HUES6 (cell line): Measurements from ENCODE around the gene TMEM170A.
"Not testable (repeated sequence)": the region's sequence is repeated elsewhere in the genome, so short reads cannot be mapped to it uniquely, and the experiment has no call there.

Experiments
- H3K27ac ChIP-seq: 2 replicates; pipeline ENCODE4 v1.7.0; 2013; ENCODE audit warnings: low read depth, mild to moderate bottlenecking, low read length, inconsistent platforms
- H3K27me3 ChIP-seq: 2 replicates; pipeline ENCODE4 v1.6.1; 2013; ENCODE audit warnings: low read length; ENCODE audit not compliant: control insufficient read depth, insufficient read depth
- H3K36me3 ChIP-seq: 2 replicates; pipeline ENCODE4 v1.6.1; 2013; ENCODE audit warnings: low read length; ENCODE audit not compliant: control insufficient read depth, insufficient read depth
- H3K4me1 ChIP-seq: 2 replicates; pipeline ENCODE4 v1.6.1; 2013; ENCODE audit warnings: low read length; ENCODE audit not compliant: control insufficient read depth, insufficient read depth
- H3K4me3 ChIP-seq: 2 replicates; pipeline ENCODE4 v1.5.1; 2013; ENCODE audit warnings: low read depth, low read length
- H3K9ac ChIP-seq: one replicate; pipeline ENCODE4 v1.6.1; 2013; ENCODE audit warnings: mild to moderate bottlenecking, low read length
- H3K9me3 ChIP-seq: 2 replicates; pipeline ENCODE4 v1.6.1; 2013; ENCODE audit warnings: low read depth, low read length; ENCODE audit not compliant: control insufficient read depth, insufficient read depth

Gene TMEM170A

DNA sequence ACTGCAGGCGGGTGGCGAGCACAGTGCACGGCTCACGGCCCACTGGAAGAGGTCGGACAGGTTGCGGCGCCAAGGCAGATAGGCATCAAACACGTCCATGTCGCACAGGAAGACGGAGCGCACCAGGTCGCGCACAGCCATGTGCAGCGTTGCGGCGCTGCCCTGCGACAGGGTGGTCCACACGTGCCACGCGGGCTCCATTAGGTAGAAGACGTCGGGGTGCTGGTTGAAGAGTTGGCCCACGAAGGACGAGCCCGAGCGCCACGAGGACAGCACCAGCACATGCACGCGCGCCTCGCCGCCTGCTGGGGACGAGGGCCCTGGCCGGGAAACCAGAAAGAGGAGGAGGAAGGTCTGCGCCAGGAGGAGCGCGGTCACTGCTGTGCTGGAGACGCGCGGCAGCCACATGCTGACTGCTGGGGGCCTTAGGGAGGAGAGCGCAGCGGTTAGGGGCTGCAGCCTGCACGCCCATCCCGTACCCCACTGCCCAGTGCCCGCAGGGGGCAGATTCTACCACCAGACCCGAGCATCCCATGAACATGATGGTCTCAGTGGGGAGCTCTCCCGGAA, 15.0 kb upstream of the TMEM170A start:
- Histone ChIP-seq H3K4me1 (peaks cover 5% of the 10 kb centered on the region), H3K27ac (no peak overlapping the region), H3K36me3 (peaks cover 39% of the 10 kb centered on the region), H3K27me3 (no peaks in the 10 kb centered on the region), H3K9me3 (no peaks in the 10 kb centered on the region), H3K4me3 (no peak overlapping the region), H3K9ac (no peak overlapping the region)

DNA sequence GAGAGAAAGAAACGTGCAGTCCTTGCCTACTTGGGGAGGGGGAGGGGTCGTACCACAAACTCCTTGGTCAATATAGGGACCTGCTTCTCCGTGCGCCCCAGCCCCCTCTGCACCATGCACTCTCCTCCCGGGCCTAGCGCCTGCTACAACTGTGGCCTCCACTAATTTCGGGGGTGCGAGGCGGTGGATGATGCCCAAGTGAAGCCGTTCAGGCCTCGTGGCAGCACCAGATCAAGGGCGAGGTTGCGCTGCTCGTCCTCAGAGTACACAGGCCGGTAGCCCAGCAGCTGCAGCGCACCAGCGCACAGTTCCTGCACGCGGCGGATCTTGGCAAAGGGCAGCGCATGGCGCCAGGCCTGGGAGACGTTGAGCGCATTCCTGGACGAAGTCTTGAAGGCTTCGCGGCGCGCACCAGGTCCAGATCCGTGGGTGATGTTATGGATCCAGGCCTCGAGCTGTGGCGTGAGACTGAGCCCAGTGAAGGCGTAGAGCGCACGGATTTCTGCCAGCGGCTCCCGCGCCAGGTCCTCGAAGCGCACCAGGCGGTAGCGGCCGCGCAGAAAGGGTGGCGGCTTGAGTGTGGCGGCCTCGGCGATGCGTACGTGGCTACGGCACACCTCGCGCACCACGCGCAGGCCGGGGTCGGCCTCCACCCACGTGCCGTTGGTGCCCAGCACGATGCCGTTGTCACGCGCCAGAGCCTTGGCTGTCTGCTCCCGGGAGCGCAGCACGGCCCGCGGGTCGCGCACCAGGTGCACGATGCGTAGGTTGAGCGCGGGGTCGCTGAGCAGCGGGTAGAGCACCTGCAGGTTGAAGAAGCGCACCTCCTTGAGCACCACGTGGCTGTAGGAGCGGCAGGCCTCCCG, 14.2 kb upstream of the TMEM170A start:
- H3K27ac ChIP-seq, result no peak overlapping the region
- no peaks in the 10 kb centered on the region for H3K27me3 ChIP-seq
- H3K4me1 ChIP-seq, result peaks cover 5% of the 10 kb centered on the region
- no peaks in the 10 kb centered on the region for H3K9me3 ChIP-seq
- no peak overlapping the region for H3K9ac ChIP-seq
- H3K36me3 ChIP-seq, result peaks cover 39% of the 10 kb centered on the region
- H3K4me3 ChIP-seq, result no peak overlapping the region

DNA sequence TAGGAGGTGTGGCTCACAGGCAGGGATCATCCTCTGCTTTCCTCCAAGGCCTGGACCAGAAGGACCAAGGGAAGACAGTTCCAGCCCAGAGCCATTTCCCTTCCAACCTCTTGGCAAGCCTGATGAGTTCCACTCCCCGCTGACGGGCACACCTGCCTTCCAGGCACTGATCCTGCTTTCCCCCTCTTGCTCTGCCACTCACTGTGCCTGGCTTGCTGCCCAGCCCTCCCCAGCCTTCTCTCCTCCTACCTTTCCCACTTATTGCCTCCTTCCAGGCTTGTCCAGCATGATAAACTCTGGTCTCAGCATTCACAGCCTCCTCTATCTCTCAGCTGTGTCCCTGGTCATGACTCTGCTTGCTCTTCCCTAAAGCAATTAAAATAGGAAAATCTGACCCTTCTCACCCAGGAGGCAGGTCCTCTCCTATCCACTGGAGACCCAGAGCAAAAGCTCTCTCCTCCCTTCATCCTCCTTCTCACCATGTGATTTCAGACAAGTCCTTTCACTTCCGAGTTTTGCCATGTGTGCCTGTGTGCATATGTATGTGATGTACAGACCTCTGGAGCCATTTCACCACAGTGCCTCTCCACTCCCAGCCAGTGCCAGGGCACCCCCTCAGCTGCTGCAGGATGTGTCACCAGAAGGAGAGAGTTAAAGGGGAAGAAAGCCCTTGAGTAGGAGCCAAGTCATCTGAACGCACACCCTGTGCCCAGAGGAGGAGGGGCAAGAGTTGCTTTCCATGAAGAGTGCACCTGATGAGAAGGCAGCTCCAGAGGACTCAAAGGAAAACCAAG, 13.4 kb upstream of the TMEM170A start:
- H3K27me3 ChIP-seq, result no peaks in the 10 kb centered on the region
- peaks cover 6% of the 10 kb centered on the region for H3K4me1 ChIP-seq
- peaks cover 36% of the 10 kb centered on the region for H3K36me3 ChIP-seq
- H3K27ac ChIP-seq, result no peak overlapping the region
- no peak overlapping the region for H3K9ac ChIP-seq
- no peak overlapping the region for H3K4me3 ChIP-seq
- peaks cover 3% of the 10 kb centered on the region; the same call in 1 of the 2 replicates for H3K9me3 ChIP-seq

DNA sequence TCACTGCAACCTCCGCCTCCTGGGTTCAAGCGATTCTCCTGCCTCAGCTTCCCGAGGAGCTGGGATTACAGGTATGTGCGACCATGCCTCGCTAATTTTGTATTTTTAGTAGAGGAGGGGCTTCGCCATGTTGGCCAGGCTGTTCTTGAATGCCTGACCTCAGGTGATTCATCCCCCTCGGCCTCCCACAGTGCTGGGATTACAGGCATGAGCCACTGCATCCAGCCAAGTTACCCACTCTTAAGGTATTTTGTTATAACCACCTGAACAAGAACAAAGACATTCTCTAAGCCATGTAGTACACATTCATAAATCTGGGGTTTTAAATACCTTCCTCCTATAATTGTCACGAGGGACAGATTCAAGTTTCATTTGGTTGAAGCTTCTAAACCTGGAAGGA, 12.3 kb upstream of the TMEM170A start:
- H3K27me3 ChIP-seq, result no peaks in the 10 kb centered on the region
- H3K27ac ChIP-seq, result no peak overlapping the region
- H3K9ac ChIP-seq, result no peak overlapping the region
- H3K9me3 ChIP-seq, result peaks cover 4% of the 10 kb centered on the region; the same call in 1 of the 2 replicates
- H3K4me1 ChIP-seq, result peaks cover 17% of the 10 kb centered on the region
- no peak overlapping the region for H3K4me3 ChIP-seq
- peaks cover 35% of the 10 kb centered on the region for H3K36me3 ChIP-seq

DNA sequence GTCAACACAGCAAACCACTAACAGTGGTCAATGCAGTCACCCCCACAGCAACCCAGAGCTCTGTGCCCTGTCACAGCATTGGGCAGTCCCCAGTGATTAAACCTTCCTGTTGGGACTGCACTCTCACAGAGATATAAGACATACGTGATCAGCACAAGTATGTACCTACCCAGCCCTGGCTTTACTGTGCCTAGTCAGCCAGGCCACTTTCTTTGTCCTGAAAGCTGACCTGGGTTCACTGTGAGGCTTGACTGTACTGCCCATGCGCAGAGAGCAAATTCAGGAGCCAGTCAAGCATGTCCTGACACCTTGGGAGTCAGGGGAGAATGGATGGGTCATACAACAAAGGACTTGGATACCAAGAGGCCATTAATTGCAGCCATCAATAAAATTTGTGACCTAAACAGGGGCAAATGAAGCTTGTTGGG, 10.9 kb upstream of the TMEM170A start:
- Histone ChIP-seq H3K9ac (no peak overlapping the region), H3K4me3 (no peak overlapping the region), H3K36me3 (peaks cover 31% of the 10 kb centered on the region), H3K27me3 (no peaks in the 10 kb centered on the region), H3K27ac (no peak overlapping the region), H3K9me3 (peaks cover 4% of the 10 kb centered on the region; the same call in 1 of the 2 replicates), H3K4me1 (peaks cover 24% of the 10 kb centered on the region)

DNA sequence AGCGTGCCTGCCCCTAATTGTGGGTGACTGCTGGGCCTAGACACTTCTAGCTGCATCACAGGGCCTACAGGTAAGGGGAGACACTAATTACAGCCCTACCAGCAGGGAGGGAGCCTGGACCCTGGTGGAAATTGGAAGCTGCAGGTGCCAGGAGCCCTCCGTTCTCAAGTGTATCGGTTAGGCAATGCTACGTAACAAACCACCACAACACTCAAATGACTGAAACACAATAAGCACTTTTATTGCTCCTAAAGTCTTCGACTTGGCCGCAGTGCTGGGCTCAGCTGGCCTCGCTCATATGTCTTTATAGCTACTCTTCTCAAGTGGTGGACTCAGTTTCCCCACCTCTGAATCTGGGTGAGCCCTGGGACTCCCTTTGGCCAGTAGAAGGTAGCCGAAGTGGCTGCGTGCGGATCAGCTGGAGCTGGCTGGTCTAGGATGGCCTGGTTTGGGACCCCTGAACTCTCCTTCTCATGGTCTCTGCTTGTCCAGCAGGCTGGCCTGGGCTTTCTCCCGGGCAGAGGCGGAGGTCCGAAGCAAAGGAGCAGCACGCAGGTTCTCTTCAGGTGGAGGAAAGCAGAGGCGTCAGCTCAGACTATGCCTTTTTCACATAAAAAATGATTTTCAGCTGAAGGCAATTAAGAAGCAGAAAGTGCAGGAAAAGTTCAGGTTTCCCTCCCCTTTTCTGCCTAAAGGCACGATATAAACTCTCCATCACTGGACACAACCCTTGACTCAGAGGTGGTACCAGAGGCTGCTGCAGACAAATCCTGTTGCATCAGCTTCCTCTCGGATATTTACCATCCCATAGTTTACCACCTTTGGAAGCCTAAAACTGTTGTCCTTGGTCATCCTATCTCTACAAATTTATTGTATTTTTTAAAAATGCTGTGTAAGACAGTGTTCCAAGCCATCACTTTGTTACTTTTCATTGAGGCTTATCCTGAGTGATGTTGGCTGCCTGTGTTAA, 8.7 kb upstream of the TMEM170A start:
- H3K27ac ChIP-seq, result peak overlapping the region; percentile 82
- H3K4me3 ChIP-seq, result no peak overlapping the region
- no peaks in the 10 kb centered on the region for H3K27me3 ChIP-seq
- H3K4me1 ChIP-seq, result peaks cover 24% of the 10 kb centered on the region
- peaks cover 4% of the 10 kb centered on the region; the same call in 1 of the 2 replicates for H3K9me3 ChIP-seq
- no peak overlapping the region for H3K9ac ChIP-seq
- H3K36me3 ChIP-seq, result peaks cover 10% of the 10 kb centered on the region

DNA sequence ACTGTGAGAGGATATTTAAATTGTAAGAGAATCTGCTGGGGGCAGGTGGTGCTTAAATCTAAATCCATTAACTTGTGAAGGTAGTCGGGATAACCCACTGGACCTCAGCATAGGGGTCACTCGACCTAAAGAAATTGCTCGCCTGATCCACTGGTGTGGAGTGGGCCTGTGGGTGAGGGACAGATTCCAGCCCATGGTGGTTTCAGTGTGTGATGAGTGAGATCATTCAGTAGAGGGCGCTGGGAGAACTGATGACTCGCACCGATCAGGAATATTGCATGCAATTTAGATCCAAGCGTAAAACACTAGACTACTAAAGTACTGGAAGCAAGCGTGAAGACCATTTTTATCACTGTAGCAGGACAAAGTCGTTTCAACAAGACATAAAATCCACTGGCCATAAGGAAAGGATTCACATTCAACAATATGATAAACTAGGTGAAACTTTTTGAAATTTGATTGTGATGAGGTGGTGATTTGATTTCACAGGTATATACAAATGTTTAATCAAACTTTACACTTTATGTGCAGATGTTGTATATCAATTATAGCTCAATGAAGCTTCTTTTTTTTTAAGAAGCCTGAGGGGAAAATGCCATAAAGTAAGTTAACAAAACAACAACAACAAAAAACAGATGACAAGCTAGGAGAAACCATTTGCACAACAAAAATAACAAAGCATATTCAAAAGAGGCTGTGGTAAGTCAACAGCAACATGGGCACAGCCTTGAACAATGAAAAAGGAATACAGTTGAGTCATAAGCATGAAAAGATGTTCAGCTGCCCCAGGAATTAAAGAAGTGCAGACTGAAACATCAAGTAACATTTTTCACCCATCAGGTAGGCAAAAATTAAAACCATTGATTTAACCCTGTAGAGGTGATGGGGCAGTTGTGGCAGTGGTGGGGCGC, 7.5 kb upstream of the TMEM170A start:
- Histone ChIP-seq H3K9me3 (peaks cover 4% of the 10 kb centered on the region; the same call in 1 of the 2 replicates), H3K4me3 (peak overlapping the region; percentile 4; the same call in 1 of the 2 replicates), H3K27ac (peak overlapping the region; percentile 82), H3K9ac (peak overlapping the region; percentile 31), H3K4me1 (peaks cover 20% of the 10 kb centered on the region), H3K27me3 (no peaks in the 10 kb centered on the region), H3K36me3 (peaks cover 2% of the 10 kb centered on the region; the same call in 1 of the 2 replicates)

DNA sequence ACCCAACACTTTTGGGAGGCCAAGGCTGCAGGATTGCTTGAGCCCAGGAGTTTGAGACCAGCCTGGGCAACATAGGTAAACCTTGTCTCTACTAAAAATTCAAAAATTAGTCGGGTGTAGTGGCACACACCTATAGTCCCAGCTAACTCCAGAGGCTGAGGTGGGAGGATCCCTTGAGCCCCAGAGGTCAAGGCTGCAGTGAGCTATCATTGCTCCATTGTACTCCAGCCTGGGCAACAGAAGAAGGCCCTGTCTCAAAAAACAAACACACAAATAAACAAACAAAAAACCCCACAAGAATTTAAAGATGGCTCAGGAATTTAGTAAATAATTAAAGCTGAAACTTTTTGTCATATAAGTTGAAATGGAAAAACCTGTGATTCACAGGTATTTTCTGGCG, 2.3 kb upstream of the TMEM170A start:
- Histone ChIP-seq H3K9me3 (no peaks in the 10 kb centered on the region), H3K27me3 (no peaks in the 10 kb centered on the region), H3K27ac (no peak overlapping the region), H3K9ac (no peak overlapping the region), H3K4me1 (peaks cover 11% of the 10 kb centered on the region), H3K4me3 (no peak overlapping the region), H3K36me3 (no peaks in the 10 kb centered on the region)

DNA sequence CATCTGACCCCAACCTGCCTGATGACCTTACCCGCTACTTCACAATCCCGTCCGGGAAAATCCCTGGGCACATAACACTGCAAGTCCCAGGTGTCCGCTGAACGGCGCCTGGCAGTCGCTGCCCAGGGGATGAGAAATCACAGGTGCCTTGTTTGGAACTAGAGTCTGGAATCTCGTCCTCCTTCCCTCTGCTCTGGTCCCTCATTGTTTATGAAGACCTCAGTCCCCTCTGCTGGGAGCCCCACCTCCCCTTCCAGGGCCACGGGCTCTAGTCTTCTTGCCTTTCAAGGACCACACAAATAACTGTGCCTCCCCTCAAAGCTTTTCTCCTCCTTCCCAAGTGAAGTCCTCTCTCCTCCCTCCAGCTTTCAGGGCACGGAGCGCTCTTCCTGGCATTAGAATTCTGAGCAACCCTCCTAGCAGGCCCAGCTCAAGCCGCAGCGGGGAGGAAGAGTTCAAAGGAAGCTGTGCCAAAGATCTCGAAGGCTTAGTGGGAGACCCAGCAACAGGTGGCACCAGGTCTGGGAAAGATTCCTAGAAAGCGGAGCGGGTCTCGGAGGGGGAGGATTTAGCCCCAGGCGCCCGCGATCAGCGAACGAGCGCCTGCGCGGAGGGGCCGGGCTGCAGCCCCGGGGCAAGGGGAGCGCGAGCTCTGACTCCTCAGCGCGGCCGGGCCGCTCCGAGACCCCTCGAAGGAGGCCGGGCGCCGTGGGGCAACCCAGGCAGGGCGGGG, 934 bp downstream of the TMEM170A start:
- Histone ChIP-seq H3K9ac (peak overlapping the region; percentile 94), H3K4me3 (peak overlapping the region; percentile 99), H3K27ac (peak overlapping the region; percentile 89)
- H3K27me3 ChIP-seq, H3K36me3 ChIP-seq, H3K9me3 ChIP-seq, H3K4me1 ChIP-seq: not testable (repeated sequence)
